ENCODE measurements around the gene ANXA8. TPM values are rescaled to one million over a fixed set of nuclear protein-coding genes. Genes with fewer than 3 reads are reported as not detected.
"Not testable (repeated sequence)": the region's sequence is repeated elsewhere in the genome, so short reads cannot be mapped to it uniquely, and the experiment has no call there.

Gene ANXA8
- total RNA-seq, 3 donors from 2014 or later (not counting 1 experiment from before 2014, with no cell fraction given) = not detected

- H3K9me3 ChIP-seq (ENCODE audit: control insufficient read depth, insufficient read depth, low read length); H3K36me3 ChIP-seq (ENCODE audit: control insufficient read depth, insufficient read depth, low read length); DNase-seq; H3K4me3 ChIP-seq (ENCODE audit: low read length); intact Hi-C loops (cut with micrococcal nuclease); H3K27me3 Mint-ChIP-seq (ENCODE audit: low read depth in 2 of 2); H3K4me3 Mint-ChIP-seq; H3K27me3 ChIP-seq (ENCODE audit: control insufficient read depth, insufficient read depth, low read length); H3K27ac Mint-ChIP-seq; H3K27ac ChIP-seq (ENCODE audit: low read length); H3K36me3 Mint-ChIP-seq; ATAC-seq; H3K9me3 Mint-ChIP-seq; H3K4me1 ChIP-seq (ENCODE audit: control insufficient read depth, insufficient read depth, low read length); H3K4me1 Mint-ChIP-seq: not testable (repeated sequence)
- no CpG with 5 or more reads among the region's 1 CpG for WGBS (ENCODE audit: insufficient coverage)
These were observed 1.5 kb downstream of the ANXA8 start for GRCh38 chr10:47482367-47482766.

GRCh38 chr10:47481768-47482181 lies 2.1 kb downstream of the ANXA8 start:
- H3K36me3 Mint-ChIP-seq; H3K4me1 ChIP-seq (ENCODE audit: control insufficient read depth, insufficient read depth, low read length); H3K4me3 ChIP-seq (ENCODE audit: low read length); H3K27me3 Mint-ChIP-seq (ENCODE audit: low read depth in 2 of 2); H3K27ac Mint-ChIP-seq; intact Hi-C loops (cut with micrococcal nuclease); H3K9me3 ChIP-seq (ENCODE audit: control insufficient read depth, insufficient read depth, low read length); DNase-seq; H3K9me3 Mint-ChIP-seq; H3K27me3 ChIP-seq (ENCODE audit: control insufficient read depth, insufficient read depth, low read length); H3K4me3 Mint-ChIP-seq; H3K27ac ChIP-seq (ENCODE audit: low read length); H3K4me1 Mint-ChIP-seq; ATAC-seq; H3K36me3 ChIP-seq (ENCODE audit: control insufficient read depth, insufficient read depth, low read length): not testable (repeated sequence)
- 70% methylated on average over 3 of the region's 6 CpGs for WGBS (ENCODE audit: insufficient coverage)

- H3K4me3 Mint-ChIP-seq; H3K9me3 Mint-ChIP-seq; H3K36me3 ChIP-seq (ENCODE audit: control insufficient read depth, insufficient read depth, low read length); H3K27me3 Mint-ChIP-seq (ENCODE audit: low read depth in 2 of 2); ATAC-seq; H3K27ac ChIP-seq (ENCODE audit: low read length); DNase-seq; H3K27me3 ChIP-seq (ENCODE audit: control insufficient read depth, insufficient read depth, low read length); H3K36me3 Mint-ChIP-seq; H3K9me3 ChIP-seq (ENCODE audit: control insufficient read depth, insufficient read depth, low read length); H3K27ac Mint-ChIP-seq; H3K4me3 ChIP-seq (ENCODE audit: low read length); H3K4me1 Mint-ChIP-seq; intact Hi-C loops (cut with micrococcal nuclease); H3K4me1 ChIP-seq (ENCODE audit: control insufficient read depth, insufficient read depth, low read length): not testable (repeated sequence)
- WGBS (ENCODE audit: insufficient coverage) = no CpG with 5 or more reads among the region's 10 CpGs
These were observed 2.6 kb downstream of the ANXA8 start for GRCh38 chr10:47481182-47481766.

- H3K4me3 ChIP-seq (ENCODE audit: low read length); H3K27ac ChIP-seq (ENCODE audit: low read length); H3K4me1 ChIP-seq (ENCODE audit: control insufficient read depth, insufficient read depth, low read length); intact Hi-C loops (cut with micrococcal nuclease); H3K36me3 ChIP-seq (ENCODE audit: control insufficient read depth, insufficient read depth, low read length); H3K4me3 Mint-ChIP-seq; H3K27me3 Mint-ChIP-seq (ENCODE audit: low read depth in 2 of 2); H3K9me3 Mint-ChIP-seq; H3K4me1 Mint-ChIP-seq; DNase-seq; ATAC-seq; H3K27ac Mint-ChIP-seq; H3K36me3 Mint-ChIP-seq; H3K27me3 ChIP-seq (ENCODE audit: control insufficient read depth, insufficient read depth, low read length); H3K9me3 ChIP-seq (ENCODE audit: control insufficient read depth, insufficient read depth, low read length): not testable (repeated sequence)
- WGBS (ENCODE audit: insufficient coverage) = no CpG with 5 or more reads among the region's 3 CpGs
These were observed 3.8 kb downstream of the ANXA8 start for GRCh38 chr10:47480133-47480532.

GRCh38 chr10:47478114-47478513 lies 5.8 kb downstream of the ANXA8 start:
- H3K4me3 Mint-ChIP-seq; intact Hi-C loops (cut with micrococcal nuclease); H3K9me3 Mint-ChIP-seq; H3K9me3 ChIP-seq (ENCODE audit: control insufficient read depth, insufficient read depth, low read length); H3K36me3 Mint-ChIP-seq; H3K4me3 ChIP-seq (ENCODE audit: low read length); DNase-seq; ATAC-seq; H3K27me3 ChIP-seq (ENCODE audit: control insufficient read depth, insufficient read depth, low read length); H3K4me1 Mint-ChIP-seq; H3K27ac ChIP-seq (ENCODE audit: low read length); H3K27me3 Mint-ChIP-seq (ENCODE audit: low read depth in 2 of 2); H3K27ac Mint-ChIP-seq; H3K36me3 ChIP-seq (ENCODE audit: control insufficient read depth, insufficient read depth, low read length); H3K4me1 ChIP-seq (ENCODE audit: control insufficient read depth, insufficient read depth, low read length): not testable (repeated sequence)
- no CpG with 5 or more reads among the region's 5 CpGs for WGBS (ENCODE audit: insufficient coverage)

- H3K4me3 ChIP-seq (ENCODE audit: low read length); H3K36me3 ChIP-seq (ENCODE audit: control insufficient read depth, insufficient read depth, low read length); H3K27ac Mint-ChIP-seq; DNase-seq; H3K9me3 ChIP-seq (ENCODE audit: control insufficient read depth, insufficient read depth, low read length); intact Hi-C loops (cut with micrococcal nuclease); H3K4me1 ChIP-seq (ENCODE audit: control insufficient read depth, insufficient read depth, low read length); H3K27me3 ChIP-seq (ENCODE audit: control insufficient read depth, insufficient read depth, low read length); H3K4me1 Mint-ChIP-seq; ATAC-seq; H3K9me3 Mint-ChIP-seq; H3K4me3 Mint-ChIP-seq; H3K27me3 Mint-ChIP-seq (ENCODE audit: low read depth in 2 of 2); H3K36me3 Mint-ChIP-seq; H3K27ac ChIP-seq (ENCODE audit: low read length): not testable (repeated sequence)
- WGBS (ENCODE audit: insufficient coverage) = 92% methylated on average over 5 of the region's 11 CpGs
These were observed 6.8 kb downstream of the ANXA8 start for GRCh38 chr10:47477078-47477477.

- DNase-seq; H3K4me1 Mint-ChIP-seq; H3K4me3 Mint-ChIP-seq; H3K36me3 ChIP-seq (ENCODE audit: control insufficient read depth, insufficient read depth, low read length); H3K36me3 Mint-ChIP-seq; H3K27me3 Mint-ChIP-seq (ENCODE audit: low read depth in 2 of 2); intact Hi-C loops (cut with micrococcal nuclease); H3K27ac ChIP-seq (ENCODE audit: low read length); H3K9me3 Mint-ChIP-seq; H3K4me1 ChIP-seq (ENCODE audit: control insufficient read depth, insufficient read depth, low read length); H3K27me3 ChIP-seq (ENCODE audit: control insufficient read depth, insufficient read depth, low read length); H3K27ac Mint-ChIP-seq; H3K4me3 ChIP-seq (ENCODE audit: low read length); ATAC-seq; H3K9me3 ChIP-seq (ENCODE audit: control insufficient read depth, insufficient read depth, low read length): not testable (repeated sequence)
- 70% methylated on average over 3 of the region's 5 CpGs for WGBS (ENCODE audit: insufficient coverage)
These were observed 8.8 kb downstream of the ANXA8 start for GRCh38 chr10:47475101-47475500.

- H3K27me3 ChIP-seq (ENCODE audit: control insufficient read depth, insufficient read depth, low read length); H3K27ac ChIP-seq (ENCODE audit: low read length); H3K4me3 ChIP-seq (ENCODE audit: low read length); H3K4me1 Mint-ChIP-seq; H3K27me3 Mint-ChIP-seq (ENCODE audit: low read depth in 2 of 2); ATAC-seq; intact Hi-C loops (cut with micrococcal nuclease); H3K4me1 ChIP-seq (ENCODE audit: control insufficient read depth, insufficient read depth, low read length); DNase-seq; H3K9me3 ChIP-seq (ENCODE audit: control insufficient read depth, insufficient read depth, low read length); H3K36me3 ChIP-seq (ENCODE audit: control insufficient read depth, insufficient read depth, low read length); H3K9me3 Mint-ChIP-seq; H3K27ac Mint-ChIP-seq; H3K4me3 Mint-ChIP-seq; H3K36me3 Mint-ChIP-seq: not testable (repeated sequence)
- WGBS (ENCODE audit: insufficient coverage) = no CpG with 5 or more reads among the region's 7 CpGs
These were observed 10.4 kb downstream of the ANXA8 start for GRCh38 chr10:47473516-47473915.
